ENCODE measurements around the gene COL4A6.
"Not testable (repeated sequence)": the region's sequence is repeated elsewhere in the genome, so short reads cannot be mapped to it uniquely, and the experiment has no call there.

COL4A6 gene

GRCh38 chrX:108399418-108400165 lies 38.6 kb downstream of the COL4A6 start:
- no peak for DNase-seq (ENCODE audit: low read depth in 2 of 2)

- no peak for DNase-seq (ENCODE audit: low read depth in 2 of 2)
Observed at GRCh38 chrX:108397627-108398391, 40.4 kb downstream of the COL4A6 start.

GRCh38 chrX:108396986-108397385 lies 41.2 kb downstream of the COL4A6 start:
- DNase-seq (ENCODE audit: low read depth in 2 of 2): no peak

GRCh38 chrX:108396188-108396891 lies 41.9 kb downstream of the COL4A6 start:
- no peak for DNase-seq (ENCODE audit: low read depth in 2 of 2)

- DNase-seq (ENCODE audit: low read depth in 2 of 2): not testable (repeated sequence)
Observed at GRCh38 chrX:108390976-108391717, 47.1 kb downstream of the COL4A6 start.

- no peak for DNase-seq (ENCODE audit: low read depth in 2 of 2)
Observed at GRCh38 chrX:108384783-108385182, 53.4 kb downstream of the COL4A6 start.

- DNase-seq (ENCODE audit: low read depth in 2 of 2): no peak
Observed at GRCh38 chrX:108380222-108380621, 58.0 kb downstream of the COL4A6 start.

GRCh38 chrX:108376821-108377220 lies 61.4 kb downstream of the COL4A6 start:
- DNase-seq (ENCODE audit: low read depth in 2 of 2): not testable (repeated sequence)

GRCh38 chrX:108375591-108375990 lies 62.6 kb downstream of the COL4A6 start:
- not testable (repeated sequence) for DNase-seq (ENCODE audit: low read depth in 2 of 2)

GRCh38 chrX:108366644-108367406 lies 71.4 kb downstream of the COL4A6 start:
- no peak for DNase-seq (ENCODE audit: low read depth in 2 of 2)

GRCh38 chrX:108362026-108362425 lies 76.2 kb downstream of the COL4A6 start:
- DNase-seq (ENCODE audit: low read depth in 2 of 2): no peak

- no peak for DNase-seq (ENCODE audit: low read depth in 2 of 2)
Observed at GRCh38 chrX:108361316-108361715, 76.9 kb downstream of the COL4A6 start.

GRCh38 chrX:108359806-108360602 lies 78.2 kb downstream of the COL4A6 start:
- DNase-seq (ENCODE audit: low read depth in 2 of 2): no peak

- no peak for DNase-seq (ENCODE audit: low read depth in 2 of 2)
Observed at GRCh38 chrX:108353452-108353851, 84.8 kb downstream of the COL4A6 start.

- no peak for DNase-seq (ENCODE audit: low read depth in 2 of 2)
Observed at GRCh38 chrX:108349210-108349609, 89.0 kb downstream of the COL4A6 start.

GRCh38 chrX:108348525-108348924 lies 89.7 kb downstream of the COL4A6 start:
- no peak for DNase-seq (ENCODE audit: low read depth in 2 of 2)

- no peak for DNase-seq (ENCODE audit: low read depth in 2 of 2)
Observed at GRCh38 chrX:108347800-108348199, 90.4 kb downstream of the COL4A6 start.

- DNase-seq (ENCODE audit: low read depth in 2 of 2): no peak
Observed at GRCh38 chrX:108344216-108344615, 94.0 kb downstream of the COL4A6 start.

- DNase-seq (ENCODE audit: low read depth in 2 of 2): no peak
Observed at GRCh38 chrX:108341947-108342346, 96.3 kb downstream of the COL4A6 start.

GRCh38 chrX:108332281-108332680 lies 105.9 kb downstream of the COL4A6 start:
- no peak for DNase-seq (ENCODE audit: low read depth in 2 of 2)

All from activated CD4-positive, alpha-beta T cell treated with anti-CD3 and anti-CD28 coated beads for 24 hours (primary cell).